ENCODE results near the gene PDE7B.

GRCh38 chr6:136051140-136051775, 199.8 kb downstream of the PDE7B start:
- TF ChIP-seq CTCF (conservative IDR thresholded peaks at IDR 0.05; ENCODE audit: low read length) (no peak), EZH2phosphoT487 (IDR thresholded peaks at IDR 0.05; ENCODE audit: borderline replicate concordance) (no peak)
